Chondrocyte (in vitro differentiated cells): ENCODE measurements around the gene LCAT. TPM values are rescaled to one million over a fixed set of nuclear protein-coding genes. Genes with fewer than 3 reads are reported as not detected.
A peak's percentile ranks its signal among the peaks of the same experiment; 100 is the strongest.
"Not testable (repeated sequence)": the region's sequence is repeated elsewhere in the genome, so short reads cannot be mapped to it uniquely, and the experiment has no call there.

Experiments
- DNase-seq: peaks from one replicate; pipeline ENCODE4 v3.0.0; 2021; ENCODE audit warnings: mixed read lengths, low spot score
- H3K27ac Mint-ChIP-seq: one replicate; pipeline ENCODE4 v1.8.0; 2021; ENCODE audit warnings: mild to moderate bottlenecking, moderate library complexity, mixed read lengths; ENCODE audit not compliant: unreplicated experiment
- H3K27me3 Mint-ChIP-seq: 2 replicates; pipeline ENCODE4 v1.8.0; 2021; ENCODE audit warnings: low read depth, mixed read lengths
- H3K36me3 Mint-ChIP-seq: 2 replicates; pipeline ENCODE4 v1.8.0; 2021; ENCODE audit warnings: low read depth, mixed read lengths
- H3K4me1 Mint-ChIP-seq: 2 replicates; pipeline ENCODE4 v1.8.0; 2021; ENCODE audit warnings: low read depth, mild to moderate bottlenecking, mixed read lengths
- H3K4me3 Mint-ChIP-seq: one replicate; pipeline ENCODE4 v1.8.0; 2021; ENCODE audit warnings: mild to moderate bottlenecking, moderate library complexity, mixed read lengths; ENCODE audit not compliant: unreplicated experiment
- H3K9me3 Mint-ChIP-seq: 2 replicates; pipeline ENCODE4 v1.8.0; 2021; ENCODE audit warnings: low read depth, mixed read lengths
- total RNA-seq: library from RNA; stranded (reverse); gene quantifications from 3 replicates; pipeline ENCODE4 v1.2.1, GENCODE V29; 2021
- TF ChIP-seq, protein P1 (sequence below): fragments of 200-600 bp; sonication (generic); IDR thresholded peaks from 2 replicates; pipeline ENCODE4 v1.5.0; 2021; ENCODE audit warnings: antibody characterized with exemption, mild to moderate bottlenecking, moderate library complexity

LCAT gene
- total RNA-seq, 1 donor from 2014 or later: 38.2 TPM

DNA sequence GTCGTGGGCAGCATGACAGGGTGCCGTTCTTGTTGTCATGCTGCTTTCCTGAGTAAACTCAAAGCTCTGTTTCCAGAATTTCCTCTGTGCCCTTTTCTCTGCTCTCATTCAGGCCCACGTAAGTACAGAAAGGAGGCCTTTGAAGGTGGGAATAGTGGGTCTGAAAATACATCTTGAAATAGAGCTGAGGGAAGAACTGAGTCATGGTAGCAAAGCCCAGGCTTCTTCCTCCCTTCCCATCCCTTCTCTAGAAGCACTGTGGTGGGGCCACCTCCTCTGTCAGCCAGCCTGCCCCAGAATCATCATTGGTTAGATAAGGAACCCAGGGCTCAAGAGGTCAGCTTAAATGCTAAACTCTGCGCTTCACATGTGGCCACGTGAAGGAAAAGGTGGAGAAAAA lies 21.7 kb downstream of the LCAT start:
- Mint-ChIP-seq H3K9me3 (no peaks in the 10 kb centered on the region), H3K36me3 (peaks cover 1% of the 10 kb centered on the region), H3K27ac (no peak overlapping the region), H3K27me3 (no peaks in the 10 kb centered on the region), H3K4me1 (peaks cover 27% of the 10 kb centered on the region), H3K4me3 (no peak overlapping the region)
- DNase-seq: no peak
- TF ChIP-seq, protein P1, sequence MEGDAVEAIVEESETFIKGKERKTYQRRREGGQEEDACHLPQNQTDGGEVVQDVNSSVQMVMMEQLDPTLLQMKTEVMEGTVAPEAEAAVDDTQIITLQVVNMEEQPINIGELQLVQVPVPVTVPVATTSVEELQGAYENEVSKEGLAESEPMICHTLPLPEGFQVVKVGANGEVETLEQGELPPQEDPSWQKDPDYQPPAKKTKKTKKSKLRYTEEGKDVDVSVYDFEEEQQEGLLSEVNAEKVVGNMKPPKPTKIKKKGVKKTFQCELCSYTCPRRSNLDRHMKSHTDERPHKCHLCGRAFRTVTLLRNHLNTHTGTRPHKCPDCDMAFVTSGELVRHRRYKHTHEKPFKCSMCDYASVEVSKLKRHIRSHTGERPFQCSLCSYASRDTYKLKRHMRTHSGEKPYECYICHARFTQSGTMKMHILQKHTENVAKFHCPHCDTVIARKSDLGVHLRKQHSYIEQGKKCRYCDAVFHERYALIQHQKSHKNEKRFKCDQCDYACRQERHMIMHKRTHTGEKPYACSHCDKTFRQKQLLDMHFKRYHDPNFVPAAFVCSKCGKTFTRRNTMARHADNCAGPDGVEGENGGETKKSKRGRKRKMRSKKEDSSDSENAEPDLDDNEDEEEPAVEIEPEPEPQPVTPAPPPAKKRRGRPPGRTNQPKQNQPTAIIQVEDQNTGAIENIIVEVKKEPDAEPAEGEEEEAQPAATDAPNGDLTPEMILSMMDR: no peak

DNA sequence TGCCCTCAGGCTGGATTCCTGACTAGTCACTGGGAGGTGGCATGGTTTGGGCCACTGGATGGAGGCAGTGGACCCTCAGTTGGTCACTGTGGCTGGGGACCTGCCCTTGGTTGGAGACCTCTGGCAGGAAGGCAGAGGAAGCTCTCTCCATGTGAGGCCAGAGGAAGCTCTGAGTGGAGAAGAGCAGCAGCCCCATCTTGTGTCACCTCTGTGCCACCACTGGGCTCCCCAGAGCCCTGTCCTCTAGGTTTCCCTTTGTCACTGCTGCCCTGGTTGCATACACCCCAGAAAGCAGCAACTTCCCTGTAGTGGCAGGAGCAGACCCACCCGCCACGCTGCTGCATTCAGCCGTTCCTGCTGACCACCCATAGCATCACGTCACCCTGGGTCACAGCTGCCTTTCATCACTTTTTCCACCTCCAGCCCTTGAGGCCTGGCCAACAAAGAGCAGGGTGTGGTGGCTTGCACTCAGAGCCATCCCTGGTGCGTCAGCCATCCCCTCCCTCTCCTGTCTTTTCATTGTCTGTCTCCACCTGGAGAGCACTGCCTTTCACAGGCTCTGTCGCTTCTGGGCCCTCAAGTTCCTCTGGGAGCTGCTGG lies 24.2 kb downstream of the LCAT start:
- Mint-ChIP-seq H3K9me3 (no peaks in the 10 kb centered on the region), H3K27ac (no peak overlapping the region), H3K4me3 (no peak overlapping the region), H3K4me1 (peaks cover 39% of the 10 kb centered on the region), H3K36me3 (peaks cover 1% of the 10 kb centered on the region), H3K27me3 (no peaks in the 10 kb centered on the region)
- DNase-seq: no peak
- TF ChIP-seq, protein P1: peak; percentile 19

DNA sequence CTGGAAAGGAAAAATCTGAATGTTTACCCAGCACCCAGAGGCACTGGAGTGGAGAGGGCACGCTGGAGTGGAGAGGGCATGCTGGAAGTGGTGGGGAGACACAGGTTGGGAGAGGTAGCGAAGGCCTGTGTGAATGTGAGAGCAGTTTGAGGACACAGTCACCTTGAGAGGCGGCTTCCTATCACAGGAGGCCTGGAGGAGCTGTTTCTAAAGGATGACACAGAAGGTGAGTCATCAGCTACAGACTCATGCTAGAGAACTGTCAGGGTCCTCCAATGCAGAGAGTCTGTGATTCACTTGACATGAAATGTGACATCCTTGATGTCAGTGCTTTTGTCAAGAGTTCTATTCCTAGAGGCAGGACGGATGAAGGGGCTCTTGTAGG lies 26.1 kb downstream of the LCAT start:
- Mint-ChIP-seq H3K27ac (peak overlapping the region; percentile 88), H3K4me1 (peaks cover 39% of the 10 kb centered on the region), H3K9me3 (no peaks in the 10 kb centered on the region), H3K36me3 (peaks cover 1% of the 10 kb centered on the region), H3K27me3 (no peaks in the 10 kb centered on the region), H3K4me3 (no peak overlapping the region)
- TF ChIP-seq, protein P1: no peak
- no peak for DNase-seq

DNA sequence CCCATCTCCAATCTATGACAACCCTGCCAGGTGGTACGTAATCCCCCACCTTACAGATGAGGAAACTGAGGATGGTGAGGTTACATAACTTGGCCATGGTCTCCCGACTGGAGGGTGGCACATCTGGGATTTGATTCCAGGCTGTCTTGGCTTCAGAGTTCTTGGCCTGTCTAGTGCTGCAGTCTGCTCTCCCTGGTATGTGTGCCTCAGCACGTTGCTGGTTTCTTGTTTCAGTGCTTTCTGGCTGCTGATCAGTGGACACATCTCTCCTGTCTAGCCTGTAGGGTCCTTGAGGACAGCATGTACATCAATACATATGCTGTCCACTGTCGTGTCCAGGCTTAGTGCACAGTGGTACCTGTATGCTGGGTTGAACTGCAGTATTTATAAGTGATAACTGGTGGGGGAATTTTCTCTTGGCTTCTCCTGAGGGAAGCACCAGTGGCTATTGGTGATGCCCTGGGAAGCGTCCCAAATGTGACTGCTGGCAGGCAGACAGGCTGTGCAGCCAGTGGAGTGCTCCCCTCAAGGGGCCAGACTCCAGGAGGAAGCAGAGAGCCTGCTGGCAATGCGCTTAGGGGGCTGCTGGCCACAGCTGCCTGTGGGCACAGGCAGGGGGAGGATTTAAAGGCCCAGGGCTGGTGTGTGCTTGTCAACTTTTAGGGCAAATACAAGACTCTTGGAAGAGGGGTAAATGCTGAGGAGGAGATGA lies 26.6 kb downstream of the LCAT start:
- Mint-ChIP-seq H3K36me3 (peaks cover 1% of the 10 kb centered on the region), H3K9me3 (no peaks in the 10 kb centered on the region), H3K27me3 (no peaks in the 10 kb centered on the region), H3K4me1 (peaks cover 39% of the 10 kb centered on the region), H3K27ac (peak overlapping the region; percentile 88), H3K4me3 (no peak overlapping the region)
- DNase-seq: no peak
- TF ChIP-seq, protein P1: no peak

DNA sequence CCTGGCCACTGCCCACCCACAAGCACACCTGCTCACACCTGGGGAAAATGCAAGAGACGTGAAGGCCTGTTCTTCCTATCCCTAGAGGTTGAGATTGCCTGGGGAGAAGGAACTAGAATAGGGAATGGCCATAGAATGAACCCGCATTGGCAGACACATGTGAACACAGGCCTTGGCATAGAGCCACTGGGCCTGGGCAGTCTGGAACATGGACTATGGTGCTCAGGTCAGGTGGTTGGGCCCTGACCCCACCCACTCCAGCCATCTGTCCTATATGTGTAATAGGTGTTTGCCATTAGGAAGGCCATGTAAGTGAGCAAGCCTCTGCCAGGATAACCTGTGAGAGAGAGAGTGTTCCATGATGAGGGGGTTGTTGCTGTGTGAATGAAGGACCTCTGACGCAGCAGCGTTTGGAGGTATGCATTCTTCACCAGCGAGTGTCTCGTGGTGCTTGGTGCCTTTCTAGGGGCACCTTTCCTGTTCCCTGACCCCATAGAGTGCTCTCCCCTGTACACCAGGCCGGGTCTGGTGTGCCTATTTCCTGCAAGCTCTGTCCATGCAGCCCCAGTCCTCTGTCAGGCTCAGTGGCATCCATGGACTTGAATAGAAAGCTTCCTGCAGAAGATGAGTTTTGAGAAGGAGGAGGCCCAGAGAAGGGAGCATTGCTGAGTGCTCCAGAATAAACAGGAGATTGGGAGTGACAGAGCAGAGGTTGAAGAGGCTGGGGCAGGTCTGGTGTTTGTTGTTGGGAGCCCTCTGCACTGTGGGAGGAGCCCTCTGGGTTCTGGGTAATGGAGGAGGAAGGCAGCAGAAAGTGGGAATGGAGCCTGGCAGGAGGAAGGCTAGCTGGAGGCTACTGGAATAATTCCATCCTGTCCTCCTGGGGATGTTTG lies 27.8 kb downstream of the LCAT start:
- TF ChIP-seq, protein P1: no peak
- no peaks in the 10 kb centered on the region for H3K27me3 Mint-ChIP-seq
- H3K4me3 Mint-ChIP-seq: no peak overlapping the region
- H3K36me3 Mint-ChIP-seq: no peaks in the 10 kb centered on the region
- peak overlapping the region; percentile 74 for H3K27ac Mint-ChIP-seq
- no peaks in the 10 kb centered on the region for H3K9me3 Mint-ChIP-seq
- no peak for DNase-seq
- H3K4me1 Mint-ChIP-seq: peaks cover 35% of the 10 kb centered on the region

DNA sequence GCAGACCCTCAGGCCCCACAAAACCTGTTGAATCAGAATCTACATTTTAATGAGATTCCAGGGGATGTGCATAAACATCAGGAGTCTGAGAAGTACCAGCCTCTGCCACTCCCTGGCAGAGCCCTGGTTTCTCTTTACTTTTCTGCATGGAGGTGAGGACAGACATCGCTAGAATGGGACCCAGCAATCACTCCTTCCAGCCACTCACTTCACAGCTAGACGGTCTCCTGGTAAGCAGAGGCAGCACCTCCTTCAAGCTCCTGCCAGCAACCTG lies 28.5 kb downstream of the LCAT start:
- not testable (repeated sequence) for H3K9me3 Mint-ChIP-seq, H3K27me3 Mint-ChIP-seq, H3K36me3 Mint-ChIP-seq, DNase-seq, H3K27ac Mint-ChIP-seq, H3K4me3 Mint-ChIP-seq
- H3K4me1 Mint-ChIP-seq: peaks cover 35% of the 10 kb centered on the region
